ENCODE results near the gene SYNGR3.
A peak's percentile ranks its signal among the peaks of the same experiment; 100 is the strongest.
"Not testable (repeated sequence)": the region's sequence is repeated elsewhere in the genome, so short reads cannot be mapped to it uniquely, and the experiment has no call there.

SYNGR3 gene

GRCh38 chr16:2009164-2009711 lies 19.5 kb downstream of the SYNGR3 start:
- ATAC-seq (ENCODE audit: low read depth), result no peak
- no peak for TF ChIP-seq CTCF (IDR thresholded peaks at IDR 0.05; ENCODE audit: poor library complexity, severe bottlenecking)
- H3K4me3 ChIP-seq (ENCODE audit: severe bottlenecking), result peak overlapping the region; percentile 77
- H3K27me3 ChIP-seq (ENCODE audit: insufficient read depth, poor library complexity, severe bottlenecking), result no peaks in the 10 kb centered on the region
- no peaks in the 10 kb centered on the region for H3K9me3 ChIP-seq (ENCODE audit: severe bottlenecking)
- H3K4me1 ChIP-seq (ENCODE audit: insufficient read depth, poor library complexity, severe bottlenecking), result peaks cover 7% of the 10 kb centered on the region
- no peak for DNase-seq (ENCODE audit: low spot score)
- H3K27ac ChIP-seq (ENCODE audit: poor library complexity, severe bottlenecking), result peak overlapping the region; percentile 85
- peaks cover 30% of the 10 kb centered on the region for H3K36me3 ChIP-seq (ENCODE audit: low read depth)

- ATAC-seq (ENCODE audit: low read depth), result peak; percentile 74
- Histone ChIP-seq H3K36me3 (ENCODE audit: low read depth) (peaks cover 25% of the 10 kb centered on the region), H3K27me3 (ENCODE audit: insufficient read depth, poor library complexity, severe bottlenecking) (no peaks in the 10 kb centered on the region), H3K4me3 (ENCODE audit: severe bottlenecking) (peak within 1 kb of the TSS; percentile 77), H3K4me1 (ENCODE audit: insufficient read depth, poor library complexity, severe bottlenecking) (peaks cover 9% of the 10 kb centered on the region), H3K9me3 (ENCODE audit: severe bottlenecking) (no peaks in the 10 kb centered on the region), H3K27ac (ENCODE audit: poor library complexity, severe bottlenecking) (peak within 1 kb of the TSS; percentile 85)
- no peak for DNase-seq (ENCODE audit: low spot score)
- no peak for TF ChIP-seq CTCF (IDR thresholded peaks at IDR 0.05; ENCODE audit: poor library complexity, severe bottlenecking)
Measured at GRCh38 chr16:2009791-2010510, 20.2 kb downstream of the SYNGR3 start, which contains the start of gene ZNF598. Gene ZNF598 (minus strand): TSS chr16:2009821.

- not testable (repeated sequence) for H3K4me3 ChIP-seq (ENCODE audit: severe bottlenecking); H3K9me3 ChIP-seq (ENCODE audit: severe bottlenecking); H3K27me3 ChIP-seq (ENCODE audit: insufficient read depth, poor library complexity, severe bottlenecking); DNase-seq (ENCODE audit: low spot score); ATAC-seq (ENCODE audit: low read depth); H3K27ac ChIP-seq (ENCODE audit: poor library complexity, severe bottlenecking)
- H3K4me1 ChIP-seq (ENCODE audit: insufficient read depth, poor library complexity, severe bottlenecking), result peaks cover 18% of the 10 kb centered on the region
- peaks cover 13% of the 10 kb centered on the region for H3K36me3 ChIP-seq (ENCODE audit: low read depth)
Measured at GRCh38 chr16:2011726-2012125, 22.0 kb downstream of the SYNGR3 start.

- H3K27ac ChIP-seq (ENCODE audit: poor library complexity, severe bottlenecking), result no peak overlapping the region
- H3K9me3 ChIP-seq (ENCODE audit: severe bottlenecking), result no peaks in the 10 kb centered on the region
- H3K4me3 ChIP-seq (ENCODE audit: severe bottlenecking), result no peak overlapping the region
- H3K4me1 ChIP-seq (ENCODE audit: insufficient read depth, poor library complexity, severe bottlenecking), result peaks cover 10% of the 10 kb centered on the region
- DNase-seq (ENCODE audit: low spot score) (no peak), ATAC-seq (ENCODE audit: low read depth) (no peak)
- H3K27me3 ChIP-seq (ENCODE audit: insufficient read depth, poor library complexity, severe bottlenecking), result no peaks in the 10 kb centered on the region
- TF ChIP-seq CTCF (IDR thresholded peaks at IDR 0.05; ENCODE audit: poor library complexity, severe bottlenecking), result no peak
- peaks cover 4% of the 10 kb centered on the region; the same call in 1 of the 2 replicates for H3K36me3 ChIP-seq (ENCODE audit: low read depth)
Measured at GRCh38 chr16:2013527-2013926, 23.8 kb downstream of the SYNGR3 start.

- ATAC-seq (ENCODE audit: low read depth) (peak; percentile 90), DNase-seq (ENCODE audit: low spot score) (no peak)
- TF ChIP-seq CTCF (IDR thresholded peaks at IDR 0.05; ENCODE audit: poor library complexity, severe bottlenecking), result no peak
- Histone ChIP-seq H3K27ac (ENCODE audit: poor library complexity, severe bottlenecking) (peak overlapping the region; percentile 53), H3K4me3 (ENCODE audit: severe bottlenecking) (no peak overlapping the region), H3K36me3 (ENCODE audit: low read depth) (no peaks in the 10 kb centered on the region), H3K27me3 (ENCODE audit: insufficient read depth, poor library complexity, severe bottlenecking) (peaks cover 11% of the 10 kb centered on the region), H3K4me1 (ENCODE audit: insufficient read depth, poor library complexity, severe bottlenecking) (peaks cover 10% of the 10 kb centered on the region), H3K9me3 (ENCODE audit: severe bottlenecking) (no peaks in the 10 kb centered on the region)
Measured at GRCh38 chr16:2015117-2015946, 25.6 kb downstream of the SYNGR3 start.

Data from RWPE2 (cell line).